Activated CD4-positive, alpha-beta T cell treated with anti-CD3 and anti-CD28 coated beads, Interleukin-2, amount 50 U/mL, for 4 hours (primary cell): ENCODE results near the gene IDI2.
"Not testable (repeated sequence)": the region's sequence is repeated elsewhere in the genome, so short reads cannot be mapped to it uniquely, and the experiment has no call there.

ENCODE experiments used
- DNase-seq, 2 experiments: peaks; one replicate each; pipeline ENCODE4 v3.0.0-alpha.2; 2020

Gene IDI2

DNA sequence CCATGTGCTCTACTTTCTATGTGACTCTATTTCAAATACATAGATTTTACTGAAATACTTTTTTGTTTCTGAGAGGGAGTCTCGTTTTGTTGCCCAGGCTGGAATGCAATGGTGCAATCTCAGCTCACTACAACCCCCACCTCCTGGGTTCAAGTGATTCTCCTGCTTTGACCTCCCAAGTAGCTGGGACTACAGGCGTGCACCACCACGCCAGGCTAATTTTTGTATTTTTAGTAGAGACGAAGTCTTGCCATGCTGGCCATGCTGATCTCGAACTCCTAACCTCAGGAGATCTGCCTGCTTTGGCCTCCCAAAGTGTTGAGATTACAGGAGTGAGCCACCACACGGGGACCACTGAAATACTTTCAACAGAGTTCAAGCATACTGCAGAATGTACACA, 19.8 kb upstream of the IDI2 start:
- no peak for DNase-seq

DNA sequence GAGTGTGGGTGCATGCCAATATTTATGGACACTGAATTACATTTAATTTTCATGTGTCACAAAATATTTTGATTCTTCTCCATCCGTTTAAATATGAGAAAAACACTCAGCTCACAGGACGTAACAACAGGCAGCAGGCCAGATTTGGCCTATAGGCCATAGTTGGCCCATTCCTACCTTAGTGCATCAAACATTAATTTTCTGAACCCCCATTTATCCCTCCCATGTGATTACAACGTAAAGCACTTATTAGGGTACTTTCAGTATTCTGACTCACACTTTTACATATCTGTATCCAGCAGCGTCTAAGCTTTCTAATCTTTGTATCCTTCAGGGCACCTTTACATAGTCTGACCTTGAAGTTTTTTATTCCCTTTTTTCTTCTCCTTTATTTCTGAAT, 19.3 kb upstream of the IDI2 start:
- DNase-seq, result no peak

DNA sequence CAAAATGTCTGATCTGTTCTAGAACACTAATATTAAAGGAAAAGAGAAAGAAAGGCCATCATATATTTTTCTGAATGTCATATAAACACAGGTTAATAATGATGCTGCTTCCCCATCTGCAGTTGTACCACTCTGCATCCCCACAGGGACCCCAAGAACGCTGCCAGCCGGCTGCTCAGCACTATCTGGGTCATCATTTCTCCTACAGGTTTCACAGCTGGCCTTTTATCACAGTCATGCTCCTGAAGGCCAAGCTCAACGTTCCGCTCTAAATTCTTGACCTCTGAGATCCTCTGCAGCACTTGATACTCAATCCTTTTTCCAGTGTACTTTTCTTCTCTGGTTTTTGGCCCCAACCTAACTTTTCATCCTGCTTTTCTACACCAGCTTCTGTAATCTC, 18.5 kb upstream of the IDI2 start:
- DNase-seq, result no peak

DNA sequence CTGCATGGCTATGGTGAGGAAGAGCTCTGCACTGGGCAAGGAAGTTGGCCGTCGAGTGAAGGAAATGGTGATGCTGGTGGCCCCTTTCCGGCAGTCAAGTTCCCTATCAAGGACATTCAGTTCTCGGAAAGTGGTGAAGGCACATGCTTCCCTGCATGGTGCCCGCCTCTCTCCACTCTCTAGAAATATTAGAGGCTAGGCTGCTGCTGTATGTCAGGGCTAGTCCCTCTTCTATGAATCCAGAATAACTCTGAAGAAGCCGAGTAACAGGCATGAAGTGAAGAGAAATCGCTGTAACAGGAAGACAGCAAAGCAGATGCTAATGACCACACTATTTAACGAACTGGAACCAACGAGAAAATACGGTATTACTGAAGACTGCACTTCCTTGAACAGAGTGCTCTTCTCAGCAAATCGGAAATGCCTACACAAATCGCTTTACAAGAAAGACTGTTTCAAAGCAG, 17.9 kb upstream of the IDI2 start:
- DNase-seq, result no peak

DNA sequence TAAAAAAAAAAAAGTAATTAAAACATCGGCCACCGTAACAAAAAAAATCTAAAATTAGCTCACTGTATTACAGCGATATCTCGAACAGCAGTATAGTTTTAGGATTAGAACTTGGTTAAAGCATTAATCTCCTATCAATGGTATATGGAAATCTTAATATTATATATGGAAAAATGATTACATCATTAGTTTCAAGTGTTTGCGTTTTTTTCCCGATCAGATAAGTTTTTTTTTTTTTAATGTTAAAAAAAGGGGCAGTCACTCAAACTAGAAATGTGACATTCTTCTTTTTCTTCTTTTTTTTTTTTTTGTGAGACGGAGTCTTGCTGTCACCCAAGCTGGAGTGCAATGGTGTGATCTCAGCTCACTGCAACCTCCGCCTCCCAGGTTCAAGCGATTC, 15.9 kb upstream of the IDI2 start:
- DNase-seq, result no peak

DNA sequence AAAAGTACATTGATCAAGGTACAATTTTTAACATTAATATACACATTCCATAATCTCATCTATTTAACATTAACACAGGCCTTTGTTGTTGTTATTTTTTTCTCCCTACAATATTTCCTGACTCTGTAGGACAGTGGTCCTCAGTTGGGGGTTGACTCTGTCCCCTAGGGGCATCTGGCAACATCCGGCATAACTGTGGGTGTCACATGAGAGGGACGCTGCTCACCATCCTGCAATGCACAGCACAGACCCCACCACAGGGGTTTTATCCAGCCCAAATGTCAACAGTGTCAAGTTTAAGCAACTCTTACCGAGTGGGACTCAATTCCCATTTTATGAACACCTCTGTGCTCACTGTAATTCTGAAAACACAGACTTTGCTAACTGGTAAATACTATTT, 14.5 kb upstream of the IDI2 start:
- no peak for DNase-seq

DNA sequence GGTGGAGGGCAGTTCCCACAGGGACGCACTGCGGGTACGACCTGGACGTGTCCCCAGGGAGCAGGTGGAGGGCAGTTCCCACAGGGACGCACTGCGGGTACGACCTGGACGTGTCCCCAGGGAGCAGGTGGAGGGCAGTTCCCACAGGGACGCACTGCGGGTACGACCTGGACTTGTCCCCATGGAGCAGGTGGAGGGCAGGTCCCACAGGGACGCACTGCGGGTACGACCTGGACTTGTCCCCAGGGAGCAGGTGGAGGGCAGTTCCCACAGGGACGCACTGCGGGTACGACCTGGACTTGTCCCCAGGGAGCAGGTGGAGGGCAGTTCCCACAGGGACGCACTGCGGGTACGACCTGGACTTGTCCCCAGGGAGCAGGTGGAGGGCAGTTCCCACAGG, 13.1 kb upstream of the IDI2 start:
- DNase-seq, result not testable (repeated sequence)

DNA sequence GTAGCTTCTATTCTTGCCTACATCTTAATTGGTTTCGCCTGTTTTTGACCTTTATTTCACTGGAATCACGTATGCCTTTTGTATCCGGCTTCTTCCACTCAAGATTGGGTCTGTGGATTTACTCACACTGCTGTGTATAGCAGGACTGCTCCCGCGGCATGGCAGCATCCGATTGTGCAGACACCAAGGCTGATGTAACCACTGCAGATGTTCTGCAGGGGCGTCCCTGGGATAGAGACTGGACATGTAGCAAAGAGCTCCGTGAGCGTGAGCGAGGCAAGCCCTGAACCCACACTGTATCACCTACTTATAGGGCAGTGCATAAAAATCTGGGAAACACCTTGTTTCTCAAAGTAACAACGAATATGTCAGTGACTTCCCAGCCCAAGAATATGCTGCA, 11.4 kb upstream of the IDI2 start:
- DNase-seq, result no peak

DNA sequence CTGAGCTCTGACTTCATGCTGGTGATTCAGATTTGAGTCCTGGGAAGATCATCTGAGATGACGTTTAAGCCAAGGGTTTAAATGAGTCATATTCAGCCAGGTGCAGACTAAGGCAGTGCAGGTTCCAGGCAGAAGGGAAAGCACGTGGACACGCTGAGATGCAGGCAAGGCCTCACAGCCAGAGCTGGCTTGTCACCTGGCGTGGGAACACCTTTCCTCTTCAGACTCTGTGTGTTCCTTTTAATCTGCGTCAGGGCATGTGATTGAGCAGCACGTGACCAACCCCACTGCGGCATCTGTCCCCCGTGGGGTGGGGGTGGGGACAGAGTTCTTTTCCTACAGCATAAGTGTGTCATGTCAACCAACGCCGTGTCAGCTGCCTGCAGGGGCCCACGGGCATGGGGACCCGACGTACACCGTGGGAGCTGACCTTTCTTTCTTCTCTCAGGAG, 10.7 kb upstream of the IDI2 start:
- peak in 1 of 2 experiments; percentile 28 for DNase-seq

DNA sequence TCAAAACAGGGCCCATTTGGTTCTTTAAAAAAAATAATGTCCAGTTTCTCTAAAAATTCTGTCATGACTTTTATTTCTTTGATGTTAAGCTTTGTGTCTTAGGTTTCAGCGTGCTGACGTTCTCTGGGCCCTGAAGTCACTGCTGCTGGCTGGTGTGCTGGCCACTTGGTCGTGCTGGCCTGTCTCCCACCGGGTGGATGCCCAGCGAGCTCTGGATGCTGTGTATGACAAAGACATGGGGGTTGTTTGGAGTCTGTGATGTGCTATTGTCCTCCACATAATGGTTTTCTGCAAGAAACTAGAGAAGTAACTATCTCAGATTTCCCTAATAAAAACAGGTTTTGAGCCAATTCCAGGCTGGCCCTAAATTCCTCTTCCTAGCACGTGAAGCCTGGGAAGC, 9.5 kb upstream of the IDI2 start:
- no peak for DNase-seq

DNA sequence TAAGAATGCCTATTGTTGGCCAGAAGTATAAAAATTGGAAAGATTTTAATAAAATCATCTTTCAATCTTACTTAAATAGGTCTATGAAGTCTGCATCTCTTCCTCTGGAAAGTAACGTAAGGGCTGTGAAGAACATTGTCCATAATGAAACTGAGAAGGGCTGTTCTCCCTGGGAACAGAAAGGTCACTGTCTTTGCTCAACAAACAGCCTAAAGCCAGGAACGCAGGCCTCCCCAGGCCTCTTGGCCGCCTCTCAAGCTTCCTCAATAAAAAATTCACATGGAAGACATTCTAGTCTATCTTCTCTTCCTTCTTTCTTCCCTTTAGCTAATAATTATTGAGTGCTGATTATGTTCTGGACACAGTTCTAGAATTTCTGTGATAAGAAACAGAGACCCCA, 9.1 kb upstream of the IDI2 start:
- no peak for DNase-seq

DNA sequence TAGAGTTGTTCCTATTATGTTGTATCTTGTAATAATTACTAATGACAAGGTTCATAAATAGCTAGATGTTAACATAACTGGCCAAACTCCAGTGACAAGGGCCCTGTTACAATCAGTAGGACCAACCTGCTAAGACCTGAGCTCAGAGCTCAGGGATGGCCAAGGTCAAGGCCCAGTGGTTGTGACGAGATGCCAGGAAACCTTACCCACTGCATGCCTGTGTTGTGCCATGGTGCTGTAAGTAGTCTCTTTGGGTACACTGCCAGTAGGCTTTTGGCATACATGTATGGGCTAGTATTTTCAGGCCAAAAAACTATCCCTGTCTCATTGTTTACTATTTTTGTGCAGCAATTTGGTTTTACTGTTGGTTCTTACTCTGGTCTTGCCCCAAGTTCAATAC, 7.9 kb upstream of the IDI2 start:
- DNase-seq, result no peak

DNA sequence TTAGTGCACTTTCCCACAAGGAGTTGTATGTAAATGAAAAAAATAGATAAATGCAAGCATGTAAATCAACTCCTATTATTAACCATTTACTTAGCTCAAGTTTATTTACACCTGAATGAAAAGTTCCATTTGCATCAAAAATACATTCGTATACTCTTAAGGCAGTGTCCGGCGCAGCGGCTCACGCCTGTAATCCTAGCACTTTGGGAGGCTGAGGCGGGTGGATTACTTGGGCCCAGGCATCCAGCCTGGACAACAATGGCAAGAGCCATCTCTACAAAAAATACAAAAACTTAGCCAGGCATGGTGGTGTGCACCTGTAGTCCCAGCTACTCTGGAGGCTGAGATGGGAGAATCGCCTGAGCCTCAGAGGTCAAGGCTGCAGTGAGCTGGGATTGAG, 4.2 kb upstream of the IDI2 start:
- no peak for DNase-seq

DNA sequence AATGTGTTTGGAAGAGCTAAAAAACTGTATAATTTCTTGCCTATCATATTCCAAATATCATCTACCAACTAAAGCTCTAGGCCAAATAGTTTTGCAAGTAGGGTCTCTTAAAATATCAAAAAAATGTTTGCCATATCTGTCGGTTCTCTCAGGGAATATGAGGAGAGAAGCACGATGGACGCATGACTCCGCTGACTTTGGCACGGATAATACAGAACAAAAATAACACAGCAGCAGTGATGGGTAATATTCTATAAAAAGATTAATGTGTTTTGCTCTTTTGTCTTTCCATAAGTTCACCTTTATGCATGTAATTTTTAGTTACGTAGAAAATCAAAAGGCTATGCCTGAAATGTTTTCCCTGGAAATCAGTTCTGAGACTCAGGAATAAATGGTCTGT, 919 bp upstream of the IDI2 start:
- DNase-seq, result no peak

DNA sequence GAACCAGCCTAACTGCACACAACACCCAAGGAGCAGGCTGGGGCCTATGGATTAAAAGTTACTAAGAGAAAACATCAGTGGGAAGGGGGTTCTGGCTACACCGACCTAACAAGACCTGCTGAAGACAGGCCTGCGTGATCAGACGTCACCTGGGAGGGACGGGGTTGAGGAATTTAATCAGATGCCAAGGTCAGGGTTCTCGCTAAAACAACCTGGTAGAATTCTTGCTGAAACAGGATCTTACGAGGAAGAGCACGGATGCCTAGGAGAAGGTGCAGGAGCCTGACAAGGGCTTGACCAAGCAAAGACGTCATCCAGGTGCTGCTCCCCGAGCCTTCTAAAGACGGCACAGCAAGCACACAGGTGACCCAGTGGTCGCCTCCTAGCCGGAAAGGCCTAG, 1.6 kb downstream of the IDI2 start:
- no peak for DNase-seq

DNA sequence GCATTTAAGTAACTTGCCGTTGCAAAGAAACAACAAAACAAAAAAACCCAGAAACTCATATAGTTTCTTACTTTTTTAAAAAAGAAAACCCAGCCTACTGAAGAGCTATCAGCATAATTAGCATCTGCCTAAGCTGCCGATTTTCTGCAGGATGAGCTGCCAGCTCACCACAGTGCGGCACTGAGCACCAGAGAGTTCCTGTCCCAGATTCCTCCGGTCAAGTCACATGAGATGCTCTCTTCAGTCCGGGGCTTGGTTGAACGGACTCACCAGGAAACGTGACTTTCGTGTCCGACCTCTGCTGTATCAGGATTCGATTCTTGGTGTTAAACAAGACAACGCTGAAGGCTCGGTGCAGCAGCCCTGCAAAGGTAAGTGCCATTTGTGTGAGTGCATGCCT, 3.2 kb downstream of the IDI2 start:
- no peak for DNase-seq

DNA sequence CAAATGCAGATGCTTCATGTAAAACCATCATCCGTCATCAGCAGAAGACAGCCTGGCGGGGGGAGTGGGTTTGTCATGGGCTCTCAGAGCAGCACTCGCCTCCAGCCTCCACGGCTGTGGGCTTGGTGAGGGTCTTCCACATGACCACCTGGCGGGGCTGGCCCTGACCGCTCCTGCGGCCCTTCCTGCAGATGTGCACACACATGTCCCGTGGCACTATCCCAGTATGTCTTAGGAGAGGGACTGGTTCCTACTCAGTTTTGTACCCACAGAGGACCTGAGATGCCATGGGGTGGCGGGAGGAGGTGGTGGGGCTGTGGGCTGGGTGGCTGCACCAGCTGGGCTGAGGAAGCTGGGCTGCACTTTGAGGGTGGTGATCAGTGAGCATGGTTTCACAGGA, 4.7 kb downstream of the IDI2 start:
- no peak for DNase-seq

DNA sequence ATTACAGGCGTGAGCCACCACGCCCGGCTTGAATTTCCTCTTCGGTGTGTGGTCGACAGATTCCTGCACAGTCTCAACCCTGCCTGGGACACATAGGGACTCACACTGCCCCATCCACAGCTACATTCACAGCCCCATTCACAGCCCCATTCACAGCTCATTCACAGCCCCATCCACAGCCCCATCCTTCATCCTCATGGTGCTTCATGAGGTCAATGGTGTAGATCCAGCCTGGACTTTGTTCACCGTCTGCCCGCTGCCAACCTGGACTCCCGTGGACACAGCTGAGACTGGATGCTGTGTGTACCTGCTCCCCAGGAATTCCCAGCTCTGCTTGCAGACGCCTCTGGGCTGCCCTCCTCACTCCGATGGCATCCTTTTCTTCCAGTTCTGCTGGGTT, 5.2 kb downstream of the IDI2 start:
- DNase-seq, result no peak

DNA sequence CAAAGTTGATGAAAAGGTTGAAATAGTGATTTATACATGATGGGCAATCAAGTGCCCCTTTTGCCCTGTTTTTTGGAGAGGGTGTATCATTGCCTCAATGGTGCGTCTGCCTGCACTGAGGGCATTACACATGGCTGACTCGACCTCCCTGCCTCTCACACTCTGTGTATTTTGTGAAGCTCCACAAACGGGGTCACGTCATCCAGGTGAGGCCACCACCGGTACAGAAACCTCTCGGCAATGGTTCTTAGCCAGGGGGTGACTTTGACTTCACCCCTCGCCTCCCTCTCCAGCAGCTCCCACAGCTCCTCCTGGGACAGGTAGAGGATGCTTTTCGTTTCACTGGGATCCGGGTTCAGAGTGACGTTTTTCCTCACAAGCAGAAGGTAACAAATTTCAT, 6.3 kb downstream of the IDI2 start:
- DNase-seq, result no peak

DNA sequence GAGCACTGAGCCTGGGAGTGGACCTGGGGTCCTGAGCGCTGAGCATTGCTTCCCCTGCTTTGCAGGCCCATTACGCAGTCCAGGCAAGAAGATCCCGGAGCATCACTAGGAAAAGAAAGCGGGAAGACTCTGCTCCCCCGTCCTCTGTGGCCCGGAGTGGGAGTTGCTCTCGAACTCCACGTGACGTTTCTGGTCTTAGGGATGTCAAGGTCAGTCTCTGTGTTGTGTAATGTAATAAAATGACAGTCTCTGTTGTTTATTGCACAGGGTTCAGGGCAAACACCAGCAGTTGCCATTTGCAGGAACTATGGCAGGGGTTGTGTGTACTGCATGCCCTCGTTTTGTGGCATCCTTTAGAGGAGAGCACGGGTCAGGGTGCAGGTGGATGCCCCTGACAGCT, 10.0 kb downstream of the IDI2 start:
- DNase-seq, result no peak

DNA sequence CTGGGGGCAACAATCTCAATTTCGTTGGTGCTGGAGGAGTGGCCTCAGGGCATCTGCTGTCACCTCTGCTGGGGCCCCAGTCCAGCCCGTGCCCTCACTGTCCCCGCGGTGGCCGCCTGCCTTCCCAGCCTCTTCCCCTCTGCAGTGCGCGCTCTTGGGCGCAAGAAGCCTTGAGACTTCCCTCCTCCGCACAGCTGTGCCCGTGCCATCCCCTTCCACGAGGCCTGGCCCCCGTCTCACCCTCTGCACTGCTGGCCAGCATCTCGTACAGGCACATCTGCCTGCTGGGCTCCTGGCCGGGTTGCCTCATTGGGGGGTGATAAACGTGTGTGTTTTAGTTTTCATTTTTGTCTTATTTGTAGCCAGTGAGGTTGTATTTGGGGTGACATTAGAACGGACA, 14.0 kb downstream of the IDI2 start:
- DNase-seq, result no peak

DNA sequence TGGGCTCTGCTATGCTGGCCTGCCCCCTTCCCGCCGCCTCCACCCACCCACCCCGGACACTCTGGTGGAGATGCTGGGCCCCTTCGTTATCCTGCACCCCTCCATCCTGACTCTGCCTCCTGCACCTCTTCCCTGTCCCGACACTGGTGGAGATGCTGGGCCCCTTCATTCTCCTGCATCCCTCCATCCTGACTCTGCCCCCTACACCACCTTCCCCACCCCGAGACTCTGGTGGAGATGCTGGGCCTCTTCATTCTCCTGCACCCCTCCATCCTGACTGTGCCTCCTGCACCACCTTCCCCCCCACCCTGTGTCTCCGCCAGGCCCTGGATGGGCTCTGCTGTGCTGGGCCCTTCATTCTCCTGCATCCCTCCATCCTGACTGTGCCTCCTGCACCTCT, 15.0 kb downstream of the IDI2 start:
- DNase-seq, result no peak

DNA sequence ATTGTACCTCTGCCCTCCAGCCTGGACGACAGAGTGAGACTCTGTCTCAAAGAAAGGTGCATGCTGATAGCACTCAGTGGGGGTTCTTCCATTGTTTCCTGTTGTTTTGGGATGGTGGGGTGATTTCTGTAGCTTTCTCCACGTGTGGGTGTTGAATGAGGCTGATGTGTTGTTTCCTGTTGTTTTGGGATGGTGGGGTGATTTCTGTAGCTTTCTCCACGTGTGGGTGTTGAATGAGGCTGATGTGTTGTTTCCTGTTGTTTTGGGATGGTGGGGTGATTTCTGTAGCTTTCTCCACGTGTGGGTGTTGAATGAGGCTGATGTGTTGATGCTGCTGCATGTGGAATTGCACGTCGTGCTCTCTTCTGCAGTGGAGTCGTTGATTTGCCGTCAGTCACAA, 15.7 kb downstream of the IDI2 start:
- not testable (repeated sequence) for DNase-seq

DNA sequence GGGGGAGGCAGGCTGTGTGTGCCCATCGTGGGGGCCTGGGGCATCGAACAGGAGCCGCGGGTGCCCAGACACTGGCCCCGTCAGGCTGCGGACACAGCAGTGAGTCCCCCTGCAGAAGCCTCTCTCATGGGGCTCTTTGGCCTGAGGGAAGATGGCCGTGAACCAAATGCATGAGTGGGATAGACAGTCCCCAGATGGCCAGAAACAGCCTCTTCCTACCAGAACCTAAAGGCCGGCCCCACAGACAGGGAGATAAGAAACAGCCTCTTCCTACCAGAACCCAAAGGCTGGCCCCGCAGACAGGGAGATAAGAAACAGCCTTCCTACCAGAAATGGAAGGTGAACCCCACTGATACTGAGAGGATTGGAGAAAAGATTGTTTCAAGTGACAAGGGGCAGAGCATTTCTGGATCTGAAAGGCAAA, 16.6 kb downstream of the IDI2 start:
- no peak for DNase-seq

DNA sequence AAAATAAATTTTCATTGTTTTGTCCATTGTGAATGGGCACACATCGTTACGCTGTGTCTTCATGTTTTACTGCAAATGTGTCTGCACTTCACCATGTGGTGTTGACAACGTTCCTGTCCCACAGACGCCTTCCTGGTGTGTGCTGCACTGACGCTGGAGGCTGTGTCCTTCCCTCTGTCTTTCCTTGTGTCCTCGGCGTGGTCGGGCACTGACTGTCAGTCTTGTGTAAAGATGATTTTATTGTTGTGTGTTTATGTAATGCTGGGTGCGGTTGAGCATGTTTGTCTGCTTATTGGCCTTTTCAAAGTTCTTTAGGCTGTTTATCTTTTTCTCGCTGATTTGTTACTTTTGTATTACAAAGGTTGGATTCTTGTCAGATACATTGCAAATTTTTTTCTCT, 18.1 kb downstream of the IDI2 start:
- no peak for DNase-seq

DNA sequence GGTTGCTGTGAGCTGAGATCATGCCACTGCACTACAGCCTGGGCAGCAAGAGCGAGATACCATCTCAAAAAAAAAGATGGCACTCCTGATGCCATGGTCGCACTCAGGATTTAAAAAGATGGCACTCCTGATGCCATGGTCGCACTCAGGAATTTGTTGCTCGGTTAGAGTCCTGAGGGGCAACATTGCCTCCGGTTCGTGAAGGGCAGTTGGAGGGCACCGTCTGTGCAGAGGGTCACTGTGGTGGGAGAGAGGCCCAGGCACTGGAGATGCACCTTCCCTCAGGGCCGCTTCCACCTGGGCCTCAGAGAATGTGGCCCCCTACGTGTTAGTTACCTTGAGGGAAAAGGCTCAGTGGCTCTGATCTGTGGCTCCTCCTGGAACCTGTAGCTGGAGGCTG, 19.1 kb downstream of the IDI2 start:
- no peak for DNase-seq
